Suppressor macrophage (primary cell): ENCODE results near the gene UBE2J1.
"Not testable (repeated sequence)": the region's sequence is repeated elsewhere in the genome, so short reads cannot be mapped to it uniquely, and the experiment has no call there.

Experiments used
- DNase-seq, 4 experiments: peaks; one replicate each; pipeline ENCODE4 v3.0.0-alpha.2; 2020 to 2022
- total RNA-seq, 17 experiments: gene quantifications; one replicate each; lab custom pipeline; 2026; ENCODE audit warnings: mixed read lengths in 6 of 17, inconsistent platforms in 3 of 17; lab: John Stamatoyannopoulos, UW

UBE2J1 gene
- total RNA-seq, result 100 to 212 (median 149) reads per million in 17 experiments

GRCh38 chr6:89352278-89353117, at the start of gene UBE2J1:
TSS of gene UBE2J1 (minus strand) at chr6:89352722. CDS start at chr6:89352569, 153 bp downstream.
- DNase-seq, result peak; percentile 96 to 99 (median 98)

- DNase-seq, result peak in 2 of 4 experiments; percentile 9 to 47
Measured at GRCh38 chr6:89400912-89401399, 48.4 kb upstream of the UBE2J1 start.

GRCh38 chr6:89400050-89400449, 47.5 kb upstream of the UBE2J1 start:
- no peak for DNase-seq

- DNase-seq, result no peak
Measured at GRCh38 chr6:89398762-89399525, 46.4 kb upstream of the UBE2J1 start.

- DNase-seq, result not testable (repeated sequence)
Measured at GRCh38 chr6:89397884-89398283, 45.4 kb upstream of the UBE2J1 start.

- DNase-seq, result no peak
Measured at GRCh38 chr6:89393659-89394058, 41.1 kb upstream of the UBE2J1 start.

GRCh38 chr6:89392823-89393222, 40.3 kb upstream of the UBE2J1 start:
- no peak for DNase-seq

- no peak for DNase-seq
Measured at GRCh38 chr6:89388846-89389245, 36.3 kb upstream of the UBE2J1 start.

GRCh38 chr6:89387516-89388201, 35.1 kb upstream of the UBE2J1 start:
- no peak for DNase-seq

GRCh38 chr6:89386917-89387491, 34.5 kb upstream of the UBE2J1 start:
- no peak for DNase-seq

- DNase-seq, result no peak
Measured at GRCh38 chr6:89385846-89386245, 33.3 kb upstream of the UBE2J1 start.

GRCh38 chr6:89385156-89385667, 32.7 kb upstream of the UBE2J1 start:
- peak in 2 of 4 experiments; percentile 39 to 48 for DNase-seq

- DNase-seq, result no peak
Measured at GRCh38 chr6:89381031-89381430, 28.5 kb upstream of the UBE2J1 start.

- DNase-seq, result peak; percentile 49 to 89 (median 70)
Measured at GRCh38 chr6:89379281-89379680, 26.8 kb upstream of the UBE2J1 start.

- DNase-seq, result no peak
Measured at GRCh38 chr6:89378628-89379027, 26.1 kb upstream of the UBE2J1 start.

GRCh38 chr6:89375427-89376267, 23.1 kb upstream of the UBE2J1 start:
- DNase-seq, result peak in 3 of 4 experiments; percentile 40 to 51 (median 41)

- no peak for DNase-seq
Measured at GRCh38 chr6:89372506-89372901, 20.0 kb upstream of the UBE2J1 start.

- peak; percentile 89 to 91 (median 91) for DNase-seq
Measured at GRCh38 chr6:89371849-89372505, 19.5 kb upstream of the UBE2J1 start.

GRCh38 chr6:89368999-89369398, 16.5 kb upstream of the UBE2J1 start:
- DNase-seq, result peak in 2 of 4 experiments; percentile 19 to 27

GRCh38 chr6:89368107-89368506, 15.6 kb upstream of the UBE2J1 start:
- peak; percentile 72 to 88 (median 84) for DNase-seq

- no peak for DNase-seq
Measured at GRCh38 chr6:89364586-89364985, 12.1 kb upstream of the UBE2J1 start.
